IMR-90 (cell line): ENCODE data around the gene SOBP. TPM values are rescaled to one million over a fixed set of nuclear protein-coding genes. Genes with fewer than 3 reads are reported as not detected.

Source experiments
- ATAC-seq: fragments of 200-7000 bp; cut with Tn5 transposase; 2 replicates; pipeline ENCODE4 v1.9.1; 2020; ENCODE audit warnings: low read depth, mild to moderate bottlenecking, moderate library complexity
- BruUV-seq: library from RNA; stranded (reverse); fragments of 400-500 nt; replicated peaks from 2 replicates; lab custom pipeline; 2021; lab: Mats Ljungman, UMichigan
- CTCF ChIA-PET: fragments of 300-600 bp; formaldehyde crosslinking; extraction: SDS; loops from one replicate; lab custom pipeline; 2021; ENCODE audit warnings: antibody characterized with exemption; lab: Yijun Ruan, JAX
- POLR2A ChIA-PET: fragments of 300-600 bp; sonication (Branson Sonifier 250); formaldehyde crosslinking; loops from one replicate; lab custom pipeline; 2022; ENCODE audit warnings: antibody characterized with exemption; ENCODE audit not compliant: unreplicated experiment; lab: Charles Lee
- DNase-seq: peaks from one replicate; pipeline ENCODE4 v3.0.0; 2013
- H2AFZ ChIP-seq: replicated peaks from 2 replicates; pipeline ENCODE3; 2013; ENCODE audit warnings: low read length, mild to moderate bottlenecking; ENCODE audit not compliant: poor library complexity
- H2AK5ac ChIP-seq: 2 replicates; pipeline ENCODE4 v1.6.1; 2013; ENCODE audit warnings: low read depth, low read length, inconsistent platforms
- H2AK9ac ChIP-seq: replicated peaks from 2 replicates; pipeline ENCODE3; 2013; ENCODE audit warnings: mild to moderate bottlenecking, low read depth, low read length, moderate library complexity; ENCODE audit not compliant: poor library complexity
- H2BK120ac ChIP-seq: 2 replicates; pipeline ENCODE4 v1.6.1; 2013; ENCODE audit warnings: low read depth, low read length, inconsistent platforms
- H2BK15ac ChIP-seq: 3 replicates; pipeline ENCODE4 v1.6.1; 2013; ENCODE audit warnings: low read depth, low read length, inconsistent platforms
- H2BK20ac ChIP-seq: 2 replicates; pipeline ENCODE4 v1.6.1; 2013; ENCODE audit warnings: low read depth, mild to moderate bottlenecking, inconsistent platforms, low read length, moderate library complexity
- H2BK5ac ChIP-seq: 2 replicates; pipeline ENCODE4 v1.6.1; 2013; ENCODE audit warnings: mild to moderate bottlenecking, low read depth, low read length, inconsistent platforms; ENCODE audit not compliant: poor library complexity, severe bottlenecking
- H3K14ac ChIP-seq: replicated peaks from 2 replicates; pipeline ENCODE4 v1.6.1; 2013; ENCODE audit warnings: low read depth, low read length, inconsistent platforms
- H3K18ac ChIP-seq: 2 replicates; pipeline ENCODE4 v1.6.1; 2013; ENCODE audit warnings: low read depth, low read length, control low read depth
- H3K23ac ChIP-seq: 2 replicates; pipeline ENCODE4 v1.6.1; 2013; ENCODE audit warnings: low read depth, low read length, inconsistent platforms
- H3K27ac ChIP-seq: 2 replicates; pipeline ENCODE4 v1.5.1; 2013; ENCODE audit warnings: mild to moderate bottlenecking, control low read depth, low read length; ENCODE audit not compliant: insufficient read depth
- H3K27me3 ChIP-seq: 2 replicates; pipeline ENCODE4 v1.6.1; 2013; ENCODE audit warnings: low read length; ENCODE audit not compliant: control insufficient read depth, insufficient read depth
- H3K36me3 ChIP-seq: 2 replicates; pipeline ENCODE4 v1.6.1; 2013; ENCODE audit warnings: low read length, mixed read lengths; ENCODE audit not compliant: control insufficient read depth, insufficient read depth
- H3K4ac ChIP-seq: 2 replicates; pipeline ENCODE4 v1.6.1; 2013; ENCODE audit warnings: low read depth, low read length, inconsistent platforms
- H3K4me1 ChIP-seq: 2 replicates; pipeline ENCODE4 v1.6.1; 2013; ENCODE audit warnings: low read length, mixed read lengths; ENCODE audit not compliant: control insufficient read depth, insufficient read depth
- H3K4me2 ChIP-seq: 2 replicates; pipeline ENCODE4 v1.6.1; 2013; ENCODE audit warnings: low read depth, mild to moderate bottlenecking, control low read depth, low read length, moderate library complexity
- H3K4me3 ChIP-seq: 2 replicates; pipeline ENCODE4 v1.5.1; 2013; ENCODE audit warnings: low read depth, mild to moderate bottlenecking, control low read depth, low read length, moderate library complexity; ENCODE audit not compliant: insufficient read depth
- H3K56ac ChIP-seq: 2 replicates; pipeline ENCODE4 v1.6.1; 2013; ENCODE audit warnings: low read length, inconsistent platforms; ENCODE audit not compliant: insufficient read depth; ENCODE audit errors: extremely low read depth
- H3K79me1 ChIP-seq, 2 experiments: 2 replicates each; pipeline ENCODE4 v1.6.1; 2013; ENCODE audit warnings: low read length in 2 of 2, inconsistent platforms in 1 of 2, low read depth in 1 of 2
- H3K9ac ChIP-seq: 2 replicates; pipeline ENCODE4 v1.6.1; 2013; ENCODE audit warnings: low read depth, low read length, control low read depth
- H3K9me1 ChIP-seq: 2 replicates; pipeline ENCODE4 v1.6.1; 2013; ENCODE audit warnings: low read length, inconsistent platforms; ENCODE audit not compliant: insufficient read depth
- H3K9me3 ChIP-seq: 2 replicates; pipeline ENCODE4 v1.6.1; 2013; ENCODE audit warnings: low read length; ENCODE audit not compliant: control insufficient read depth, insufficient read depth
- H4K20me1 ChIP-seq: 2 replicates; pipeline ENCODE4 v1.6.1; 2013; ENCODE audit warnings: low read length, inconsistent platforms; ENCODE audit not compliant: insufficient read depth
- H4K5ac ChIP-seq: 2 replicates; pipeline ENCODE4 v1.6.1; 2013; ENCODE audit warnings: mild to moderate bottlenecking, low read depth, low read length, control low read depth
- H4K8ac ChIP-seq, 2 experiments: 2 replicates each; pipeline ENCODE4 v1.6.1; 2013; ENCODE audit warnings: low read depth in 2 of 2, low read length in 2 of 2, control low read depth in 1 of 2, inconsistent platforms in 1 of 2
- H4K91ac ChIP-seq: 2 replicates; pipeline ENCODE4 v1.6.1; 2013; ENCODE audit warnings: low read depth, low read length, inconsistent platforms; ENCODE audit not compliant: insufficient read depth
- SMC3 ChIP-seq: fragments of 150-350 bp; IDR thresholded peaks from 2 replicates; pipeline ENCODE4 v1.6.1; 2016; ENCODE audit warnings: low read depth, mild to moderate bottlenecking, antibody characterized with exemption, low read length, moderate library complexity
- WGBS, 2 experiments: methylation state at CpG; one replicate each; pipeline versions ENCODE4 v1.1.5 to v1.1.7; 2013; ENCODE audit warnings: missing lambda C conversion rate in 2 of 2; ENCODE audit not compliant: insufficient read length in 1 of 2; ENCODE audit errors: extremely low coverage in 2 of 2; 5-methylcytosine and 5-hydroxymethylcytosine counted together
- dilution Hi-C: fragments of 300-500 bp; cut with HindIII; formaldehyde crosslinking; loops from one replicate; pipeline ENCODE4 v1.14.3; 2018; ENCODE audit warnings: low sequenced_read_pairs; ENCODE audit not compliant: unreplicated experiment
- in situ Hi-C: fragments of 300-500 bp; cut with MboI; formaldehyde crosslinking; loops from 3 replicates; pipeline ENCODE4 v1.14.3; 2019; ENCODE audit warnings: low sequenced_read_pairs, inconsistent platforms, mixed read lengths
- intact Hi-C: fragments of 100-400 bp; cut with micrococcal nuclease; formaldehyde crosslinking; loops from 2 replicates; pipeline ENCODE4 v1.10.0; 2022
- polyA plus RNA-seq, 3 experiments: library from polyadenylated mRNA; depleted of rRNA; stranded (reverse); fragments of >200 nt; gene quantifications; 2 replicates each; pipeline ENCODE4 v1.2.3, GENCODE V29; 2012; ENCODE audit warnings: low replicate concordance in 1 of 3
- total RNA-seq: library from RNA; depleted of rRNA; stranded (reverse); fragments of >200 nt; gene quantifications from 2 replicates; pipeline ENCODE4 v1.2.3, GENCODE V29; 2012
- TF ChIP-seq, protein P1 (sequence below): fragments of 150-350 bp; IDR thresholded peaks from 2 replicates; pipeline ENCODE4 v1.6.1; 2016; ENCODE audit warnings: low read depth, mild to moderate bottlenecking, low read length, moderate library complexity, borderline replicate concordance

The SOBP gene
- total and polyA plus RNA-seq, 2 of the 4 experiments (the other 2 are of a cell fraction): 0.60 to 0.72 TPM

GRCh38 chr6:107699254-107699653 is 209.3 kb downstream of the SOBP start:
- H3K4me2 ChIP-seq: no peak overlapping the region
- H2BK15ac ChIP-seq: peak overlapping the region; percentile 67; the same call in 1 of the 3 replicates
- ChIA-PET POLR2A (no interaction called here), CTCF (interaction anchor here (1.0 kb wide), 1 partner anchor 149 kb away, joined by 8 read pairs; no protein-coding TSS in a partner anchor)
- H2BK5ac ChIP-seq: no peak overlapping the region
- H3K36me3 ChIP-seq: no peaks in the 10 kb centered on the region
- H2BK20ac ChIP-seq: no peak overlapping the region
- H2BK120ac ChIP-seq: peak overlapping the region; percentile 32
- in situ Hi-C loops: no loop called here
- dilution Hi-C loops: no loop called here
- intact Hi-C loops: loop anchor here (1.0 kb wide), 1 partner anchor 24 kb away; no protein-coding TSS in a partner anchor
- H3K27ac ChIP-seq: no peak overlapping the region
- H3K4ac ChIP-seq: no peak overlapping the region
- no TSS peak for BruUV-seq
- H3K18ac ChIP-seq: no peak overlapping the region
- H3K9me1 ChIP-seq: peaks cover 14% of the 10 kb centered on the region
- no peaks in the 10 kb centered on the region for H3K79me1 ChIP-seq
- no peak overlapping the region for H3K14ac ChIP-seq
- 100% methylated on average over 3 of the region's 7 CpGs; no CpG with 5 or more reads in 1 of the 2 experiments for WGBS, 2 experiments
- no peak overlapping the region for H4K8ac ChIP-seq
- no peaks in the 10 kb centered on the region for H4K20me1 ChIP-seq
- peaks cover 10% of the 10 kb centered on the region for H3K4me1 ChIP-seq
- DNase-seq: no peak
- no peak overlapping the region for H4K5ac ChIP-seq
- no peaks in the 10 kb centered on the region for H3K9me3 ChIP-seq
- H3K23ac ChIP-seq: no peak overlapping the region
- H3K4me3 ChIP-seq: no peak overlapping the region
- no peak for TF ChIP-seq SMC3
- TF ChIP-seq, protein P1, sequence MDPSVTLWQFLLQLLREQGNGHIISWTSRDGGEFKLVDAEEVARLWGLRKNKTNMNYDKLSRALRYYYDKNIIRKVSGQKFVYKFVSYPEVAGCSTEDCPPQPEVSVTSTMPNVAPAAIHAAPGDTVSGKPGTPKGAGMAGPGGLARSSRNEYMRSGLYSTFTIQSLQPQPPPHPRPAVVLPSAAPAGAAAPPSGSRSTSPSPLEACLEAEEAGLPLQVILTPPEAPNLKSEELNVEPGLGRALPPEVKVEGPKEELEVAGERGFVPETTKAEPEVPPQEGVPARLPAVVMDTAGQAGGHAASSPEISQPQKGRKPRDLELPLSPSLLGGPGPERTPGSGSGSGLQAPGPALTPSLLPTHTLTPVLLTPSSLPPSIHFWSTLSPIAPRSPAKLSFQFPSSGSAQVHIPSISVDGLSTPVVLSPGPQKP: no peak
- no peak overlapping the region for H3K9ac ChIP-seq
- peak overlapping the region; percentile 65; the same call in 1 of the 2 replicates for H2AK5ac ChIP-seq
- H3K27me3 ChIP-seq: no peaks in the 10 kb centered on the region
- no peak overlapping the region for H2AK9ac ChIP-seq
- H2AFZ ChIP-seq: no peak overlapping the region
- no peak overlapping the region for H3K56ac ChIP-seq
- no peak overlapping the region for H4K91ac ChIP-seq
- ATAC-seq: no peak
